ENCODE results near the gene FNBP1.

The FNBP1 gene

GRCh38 chr9:129854588-129855110, 188.3 kb downstream of the FNBP1 start:
- Mint-ChIP-seq H3K9me3 (no peaks in the 10 kb centered on the region), H3K4me3 (peak overlapping the region; percentile 46), H3K4me1 (peaks cover 42% of the 10 kb centered on the region), H3K27ac (peak overlapping the region; percentile 76), H3K36me3 (peaks cover 94% of the 10 kb centered on the region)
- DNase-seq (ENCODE audit: low spot score in 2 of 2), result no peak
- peak; percentile 66 for ATAC-seq

GRCh38 chr9:129853614-129854013, 189.4 kb downstream of the FNBP1 start:
- Mint-ChIP-seq H3K4me3 (no peak overlapping the region), H3K36me3 (peaks cover 88% of the 10 kb centered on the region), H3K9me3 (no peaks in the 10 kb centered on the region), H3K4me1 (peaks cover 46% of the 10 kb centered on the region), H3K27ac (peak overlapping the region; percentile 76)
- ATAC-seq (no peak), DNase-seq (ENCODE audit: low spot score in 2 of 2) (no peak)

- ATAC-seq (no peak), DNase-seq (ENCODE audit: low spot score in 2 of 2) (no peak)
- Mint-ChIP-seq H3K4me3 (no peak overlapping the region), H3K27ac (peak overlapping the region; percentile 76), H3K36me3 (peaks cover 85% of the 10 kb centered on the region), H3K9me3 (no peaks in the 10 kb centered on the region), H3K4me1 (peaks cover 47% of the 10 kb centered on the region)
These were observed 190.4 kb downstream of the FNBP1 start for GRCh38 chr9:129852579-129852978.

- H3K4me1 Mint-ChIP-seq, result peaks cover 42% of the 10 kb centered on the region
- H3K4me3 Mint-ChIP-seq, result no peak overlapping the region
- ATAC-seq, result no peak
These were observed 191.2 kb downstream of the FNBP1 start for GRCh38 chr9:129851821-129852220.

GRCh38 chr9:129850821-129851550, 192.0 kb downstream of the FNBP1 start:
- Mint-ChIP-seq H3K9me3 (no peaks in the 10 kb centered on the region), H3K4me1 (peaks cover 35% of the 10 kb centered on the region), H3K4me3 (no peak overlapping the region), H3K36me3 (peaks cover 73% of the 10 kb centered on the region), H3K27ac (peak overlapping the region; percentile 4)
- ATAC-seq, result no peak
- DNase-seq (ENCODE audit: low spot score in 2 of 2), result no peak

More at GRCh38 chr9:129851821-129852220, 191.2 kb downstream of the FNBP1 start:
- no peak for DNase-seq (ENCODE audit: low spot score in 2 of 2)
- Mint-ChIP-seq H3K27ac (no peak overlapping the region), H3K9me3 (no peaks in the 10 kb centered on the region), H3K36me3 (peaks cover 81% of the 10 kb centered on the region)

- H3K27ac Mint-ChIP-seq, result peak overlapping the region; percentile 4
- H3K4me3 Mint-ChIP-seq, result no peak overlapping the region
- DNase-seq (ENCODE audit: low spot score in 2 of 2) (no peak), ATAC-seq (no peak)
- peaks cover 70% of the 10 kb centered on the region for H3K36me3 Mint-ChIP-seq
- H3K9me3 Mint-ChIP-seq, result no peaks in the 10 kb centered on the region
- peaks cover 30% of the 10 kb centered on the region for H3K4me1 Mint-ChIP-seq
These were observed 193.1 kb downstream of the FNBP1 start for GRCh38 chr9:129849901-129850300.

GRCh38 chr9:129848712-129849441, 194.1 kb downstream of the FNBP1 start:
- DNase-seq (ENCODE audit: low spot score in 2 of 2) (no peak), ATAC-seq (no peak)
- peaks cover 67% of the 10 kb centered on the region for H3K36me3 Mint-ChIP-seq
- peaks cover 19% of the 10 kb centered on the region for H3K4me1 Mint-ChIP-seq
- H3K9me3 Mint-ChIP-seq, result no peaks in the 10 kb centered on the region
- no peak overlapping the region for H3K4me3 Mint-ChIP-seq
- peak overlapping the region; percentile 86 for H3K27ac Mint-ChIP-seq

- Mint-ChIP-seq H3K27ac (peak overlapping the region; percentile 86), H3K4me3 (no peak overlapping the region), H3K9me3 (no peaks in the 10 kb centered on the region), H3K4me1 (peaks cover 10% of the 10 kb centered on the region), H3K36me3 (peaks cover 61% of the 10 kb centered on the region)
- DNase-seq (ENCODE audit: low spot score in 2 of 2) (no peak), ATAC-seq (no peak)
These were observed 197.6 kb downstream of the FNBP1 start for GRCh38 chr9:129845373-129845772.

GRCh38 chr9:129841071-129841470, 201.9 kb downstream of the FNBP1 start:
- DNase-seq (ENCODE audit: low spot score in 2 of 2), result no peak
- Mint-ChIP-seq H3K27ac (peak overlapping the region; percentile 61), H3K9me3 (no peaks in the 10 kb centered on the region), H3K4me1 (peaks cover 35% of the 10 kb centered on the region), H3K4me3 (no peak overlapping the region), H3K36me3 (peaks cover 57% of the 10 kb centered on the region)
- ATAC-seq, result no peak

GRCh38 chr9:129840034-129840433, 203.0 kb downstream of the FNBP1 start:
- DNase-seq (ENCODE audit: low spot score in 2 of 2) (no peak), ATAC-seq (no peak)
- Mint-ChIP-seq H3K36me3 (peaks cover 59% of the 10 kb centered on the region), H3K9me3 (no peaks in the 10 kb centered on the region), H3K4me1 (peaks cover 30% of the 10 kb centered on the region), H3K4me3 (no peak overlapping the region), H3K27ac (peak overlapping the region; percentile 17)

GRCh38 chr9:129839324-129840023, 203.5 kb downstream of the FNBP1 start:
- H3K4me3 Mint-ChIP-seq, result peak overlapping the region; percentile 42

GRCh38 chr9:129838707-129839259, 204.2 kb downstream of the FNBP1 start:
- peak overlapping the region; percentile 42 for H3K4me3 Mint-ChIP-seq
- DNase-seq (ENCODE audit: low spot score in 2 of 2) (no peak), ATAC-seq (peak; percentile 12)

More at GRCh38 chr9:129839324-129840023, 203.5 kb downstream of the FNBP1 start:
- DNase-seq (ENCODE audit: low spot score in 2 of 2), result no peak
- H3K36me3 Mint-ChIP-seq, result peaks cover 59% of the 10 kb centered on the region
- H3K9me3 Mint-ChIP-seq, result no peaks in the 10 kb centered on the region
- H3K27ac Mint-ChIP-seq, result peak overlapping the region; percentile 93
- H3K4me1 Mint-ChIP-seq, result peaks cover 30% of the 10 kb centered on the region
- ATAC-seq, result no peak

More at GRCh38 chr9:129838707-129839259, 204.2 kb downstream of the FNBP1 start:
- Mint-ChIP-seq H3K9me3 (no peaks in the 10 kb centered on the region), H3K36me3 (peaks cover 63% of the 10 kb centered on the region), H3K27ac (peak overlapping the region; percentile 93), H3K4me1 (peaks cover 36% of the 10 kb centered on the region)
